Keratinocyte (primary cell): ENCODE data around the gene ACSF3. TPM values are rescaled to one million over a fixed set of nuclear protein-coding genes. Genes with fewer than 3 reads are reported as not detected.

Source experiments
- DNase-seq: peaks from one replicate; pipeline ENCODE4 v3.0.0-alpha.2; 2011; ENCODE audit warnings: low read depth, missing footprints, low spot score
- FAIRE-seq: peaks from 2 replicates; lab custom pipeline; 2011; peaks lifted over from hg19 to GRCh38; lab: Jason Lieb, UNC
- H2AFZ ChIP-seq: 2 replicates; pipeline ENCODE4 v1.6.0; 2012; ENCODE audit warnings: low read length, control low read depth, inconsistent platforms; ENCODE audit not compliant: control insufficient read depth
- H3K27ac ChIP-seq: 2 replicates; pipeline ENCODE4 v1.5.1; 2011; ENCODE audit warnings: low read length; ENCODE audit not compliant: control insufficient read depth, insufficient read depth
- H3K27me3 ChIP-seq: 3 replicates; pipeline ENCODE4 v1.6.0; 2011; ENCODE audit warnings: low read length; ENCODE audit not compliant: control insufficient read depth, insufficient read depth; ENCODE audit errors: extremely low read depth
- H3K36me3 ChIP-seq, 2 experiments: 2 replicates in 1 of 2; 3 replicates in 1 of 2; pipeline ENCODE4 v1.5.1; 2011; ENCODE audit warnings: low read length in 2 of 2, mild to moderate bottlenecking in 1 of 2; ENCODE audit not compliant: control insufficient read depth in 2 of 2, insufficient read depth in 2 of 2; ENCODE audit errors: extremely low read depth in 1 of 2
- H3K4me1 ChIP-seq: 3 replicates; pipeline ENCODE4 v1.5.1; 2011; ENCODE audit warnings: low read length; ENCODE audit not compliant: control insufficient read depth, insufficient read depth; ENCODE audit errors: extremely low read depth
- H3K4me2 ChIP-seq: 3 replicates; pipeline ENCODE4 v1.6.0; 2011; ENCODE audit warnings: low read depth, low read length; ENCODE audit not compliant: control insufficient read depth, insufficient read depth; ENCODE audit errors: extremely low read depth
- H3K4me3 ChIP-seq, 3 experiments: fragments of 200-600 bp in 1 of 3; sonication (generic) in 1 of 3; 2 replicates in 2 of 3; 3 replicates in 1 of 3; pipeline ENCODE4 v1.5.1; 2011 to 2016; ENCODE audit warnings: low read length in 3 of 3, mild to moderate bottlenecking in 3 of 3, control low read depth in 2 of 3, inconsistent platforms in 1 of 3, low read depth in 1 of 3, mixed read lengths in 1 of 3, mixed run types in 1 of 3, moderate library complexity in 1 of 3; ENCODE audit not compliant: control insufficient read depth in 2 of 3, insufficient read depth in 2 of 3; ENCODE audit errors: extremely low read depth in 1 of 3
- H3K79me2 ChIP-seq: 2 replicates; pipeline ENCODE4 v1.6.0; 2012; ENCODE audit warnings: low read length; ENCODE audit not compliant: control insufficient read depth, insufficient read depth
- H3K9ac ChIP-seq: 3 replicates; pipeline ENCODE4 v1.6.0; 2011; ENCODE audit warnings: low read length; ENCODE audit not compliant: control insufficient read depth, insufficient read depth; ENCODE audit errors: extremely low read depth
- H3K9me1 ChIP-seq: 3 replicates; pipeline ENCODE4 v1.6.0; 2011; ENCODE audit warnings: low read length; ENCODE audit not compliant: control insufficient read depth, insufficient read depth; ENCODE audit errors: extremely low read depth
- H3K9me3 ChIP-seq: 2 replicates; pipeline ENCODE4 v1.5.1; 2012; ENCODE audit warnings: low read depth, low read length; ENCODE audit not compliant: control insufficient read depth
- H4K20me1 ChIP-seq: 3 replicates; pipeline ENCODE4 v1.6.0; 2011; ENCODE audit warnings: low read length; ENCODE audit not compliant: control insufficient read depth, insufficient read depth; ENCODE audit errors: extremely low read depth
- CTCF ChIP-seq, 3 experiments: IDR thresholded peaks in 1 of 3; conservative IDR thresholded peaks in 1 of 3; optimal IDR thresholded peaks in 1 of 3; 2 replicates in 2 of 3; 3 replicates in 1 of 3; pipeline versions ENCODE3 to v1.5.1; 2011; ENCODE audit warnings: low read length in 3 of 3, mild to moderate bottlenecking in 3 of 3, moderate library complexity in 2 of 3, control low read depth in 1 of 3, inconsistent platforms in 1 of 3; ENCODE audit not compliant: insufficient read depth in 2 of 3; ENCODE audit errors: extremely low read depth in 1 of 3
- EZH2 ChIP-seq: IDR thresholded peaks from one replicate; pipeline ENCODE4 v1.6.1; 2012; ENCODE audit warnings: inconsistent platforms, mild to moderate bottlenecking, low read length, moderate library complexity
- dilution Hi-C: fragments of 300-500 bp; cut with MboI; formaldehyde crosslinking; loops from one replicate; pipeline ENCODE4 v1.7.0; 2020; ENCODE audit warnings: low sequenced_read_pairs; ENCODE audit not compliant: extremely low pct_ligation_motif_present
- polyA plus RNA-seq, 5 experiments: library from polyadenylated mRNA; depleted of rRNA in 3 of 5; stranded (reverse) in 3 of 5; stranded (forward) in 1 of 5; unstranded in 1 of 5; fragments of >200 nt; gene quantifications; 1 replicate in 1 of 5; 2 replicates in 3 of 5; 3 replicates in 1 of 5; pipeline versions ENCODE4 v1.2.1 to v1.2.3, GENCODE V29; 2011 to 2012; ENCODE audit warnings: missing spikeins in 2 of 5, low read depth in 1 of 5, low replicate concordance in 1 of 5

The ACSF3 gene
- polyA plus RNA-seq, 1 donor (not counting 4 experiments of a cell fraction or from before 2014, with no cell fraction given): 13.4 TPM

GRCh38 chr16:89197033-89197632 is 103.5 kb downstream of the ACSF3 start:
- H3K4me1 ChIP-seq: no peaks in the 10 kb centered on the region
- H2AFZ ChIP-seq: no peak overlapping the region
- H3K27ac ChIP-seq: no peak overlapping the region
- dilution Hi-C loops: no loop called here
- H3K9me3 ChIP-seq: no peaks in the 10 kb centered on the region
- no peak for FAIRE-seq
- peaks cover 27% of the 10 kb centered on the region for H3K27me3 ChIP-seq
- no peaks in the 10 kb centered on the region for H3K79me2 ChIP-seq
- no peaks in the 10 kb centered on the region for H4K20me1 ChIP-seq
- H3K9ac ChIP-seq: no peak overlapping the region
- no peak overlapping the region for H3K4me2 ChIP-seq
- no peaks in the 10 kb centered on the region for H3K9me1 ChIP-seq
- TF ChIP-seq EZH2: no peak
- no peak for TF ChIP-seq CTCF (optimal IDR thresholded peaks at IDR 0.05 in 1 of 3, IDR thresholded peaks at IDR 0.05 in 1 of 3, conservative IDR thresholded peaks at IDR 0.05 in 1 of 3; ENCODE audit: extremely low read depth in 1 of 3, insufficient read depth in 2 of 3, low read length in 3 of 3)
- no peak for DNase-seq
- H3K36me3 ChIP-seq: no peaks in the 10 kb centered on the region
- no peak overlapping the region for H3K4me3 ChIP-seq

GRCh38 chr16:89197633-89198416 is 104.2 kb downstream of the ACSF3 start:
- Histone ChIP-seq H3K4me2 (no peak overlapping the region), H4K20me1 (no peaks in the 10 kb centered on the region), H3K9me3 (no peaks in the 10 kb centered on the region), H3K4me3 (no peak overlapping the region), H3K27ac (no peak overlapping the region), H3K9ac (no peak overlapping the region), H3K9me1 (no peaks in the 10 kb centered on the region), H3K36me3 (no peaks in the 10 kb centered on the region), H3K79me2 (no peaks in the 10 kb centered on the region), H3K4me1 (no peaks in the 10 kb centered on the region), H2AFZ (no peak overlapping the region), H3K27me3 (peaks cover 31% of the 10 kb centered on the region)
- no peak for FAIRE-seq
- TF ChIP-seq CTCF (optimal IDR thresholded peaks at IDR 0.05 in 1 of 3, IDR thresholded peaks at IDR 0.05 in 1 of 3, conservative IDR thresholded peaks at IDR 0.05 in 1 of 3; ENCODE audit: extremely low read depth in 1 of 3, insufficient read depth in 2 of 3, low read length in 3 of 3): no peak
- no peak for TF ChIP-seq EZH2
- dilution Hi-C loops: no loop called here
- no peak for DNase-seq
